SK-N-SH (cell line): ENCODE data around the gene TMEM109. TPM values are rescaled to one million over a fixed set of nuclear protein-coding genes. Genes with fewer than 3 reads are reported as not detected.

ENCODE experiments used
- CTCF ChIA-PET: fragments of 300-600, 350-600 bp; formaldehyde crosslinking; extraction: SDS; loops from one replicate; lab custom pipeline; 2021; lab: Yijun Ruan, JAX
- POLR2A ChIA-PET: fragments of 350-600 bp; sonication (Branson Sonifier 250); formaldehyde crosslinking; extraction: SDS; loops from one replicate; lab custom pipeline; 2020; ENCODE audit warnings: antibody characterized with exemption, inconsistent platforms; lab: Yijun Ruan, JAX
- DNase-seq: peaks from one replicate; pipeline ENCODE4 v3.0.0; 2012
- H2AFZ ChIP-seq: fragments of 200-600 bp; sonication (generic); 2 replicates; pipeline ENCODE4 v1.8.1; 2016; ENCODE audit warnings: antibody characterized with exemption, mild to moderate bottlenecking, low read depth
- H3F3A ChIP-seq: fragments of 200-600 bp; sonication (generic); replicated peaks from 2 replicates; pipeline ENCODE3; 2016; ENCODE audit warnings: antibody characterized with exemption, mild to moderate bottlenecking; ENCODE audit not compliant: insufficient read depth
- H3K27ac ChIP-seq, 2 experiments: fragments of 200-500 bp in 1 of 2; fragments of 200-600 bp in 1 of 2; sonication (Bioruptor generic) in 1 of 2; sonication (generic), shearing (Covaris generic) in 1 of 2; 2 replicates each; pipeline versions ENCODE4 v1.5.1 to v1.6.1; 2014 to 2016; ENCODE audit warnings: low read depth in 2 of 2, inconsistent platforms in 1 of 2, low read length in 1 of 2, mild to moderate bottlenecking in 1 of 2, mixed read lengths in 1 of 2
- H3K27me3 ChIP-seq: fragments of 200-600 bp; sonication (generic), shearing (Covaris generic); 2 replicates; pipeline ENCODE4 v1.6.1; 2016; ENCODE audit warnings: mixed run types; ENCODE audit not compliant: insufficient read depth
- H3K36me3 ChIP-seq, 2 experiments: fragments of 200-500 bp in 1 of 2; fragments of 200-600 bp in 1 of 2; sonication (Bioruptor generic) in 1 of 2; sonication (generic) in 1 of 2; replicated peaks in 1 of 2; 2 replicates each; pipeline versions ENCODE3 to v1.5.1; 2014 to 2016; ENCODE audit warnings: low read length in 1 of 2, mild to moderate bottlenecking in 1 of 2; ENCODE audit not compliant: insufficient read depth in 2 of 2, control insufficient read depth in 1 of 2
- H3K4me1 ChIP-seq, 2 experiments: fragments of 200-500 bp in 1 of 2; fragments of 200-600 bp in 1 of 2; sonication (Bioruptor generic) in 1 of 2; sonication (generic), shearing (Covaris generic) in 1 of 2; 2 replicates each; pipeline versions ENCODE4 v1.5.1 to v1.6.1; 2014 to 2016; ENCODE audit warnings: low read depth in 1 of 2, low read length in 1 of 2, mixed run types in 1 of 2; ENCODE audit not compliant: insufficient read depth in 2 of 2, control insufficient read depth in 1 of 2
- H3K4me2 ChIP-seq: fragments of 200-600 bp; sonication (generic), shearing (Covaris generic); 2 replicates; pipeline ENCODE4 v1.6.1; 2017; ENCODE audit warnings: mixed run types
- H3K4me3 ChIP-seq, 2 experiments: fragments of 200-500 bp in 1 of 2; fragments of 200-600 bp in 1 of 2; sonication (Bioruptor generic) in 1 of 2; sonication (generic), shearing (Covaris generic) in 1 of 2; 2 replicates each; pipeline versions ENCODE4 v1.5.1 to v1.8.1; 2014 to 2016; ENCODE audit warnings: low read depth in 2 of 2, inconsistent platforms in 1 of 2, low read length in 1 of 2, mild to moderate bottlenecking in 1 of 2, mixed read lengths in 1 of 2, moderate library complexity in 1 of 2
- H3K79me2 ChIP-seq: fragments of 200-600 bp; sonication (generic); 2 replicates; pipeline ENCODE4 v1.8.1; 2017; ENCODE audit warnings: mild to moderate bottlenecking; ENCODE audit not compliant: insufficient read depth
- H3K9ac ChIP-seq: fragments of 200-600 bp; sonication (generic); 2 replicates; pipeline ENCODE4 v1.6.1; 2017; ENCODE audit warnings: mixed run types
- H3K9me2 ChIP-seq: fragments of 200-600 bp; sonication (generic); 2 replicates; pipeline ENCODE4 v1.6.1; 2017; ENCODE audit warnings: mixed run types
- H3K9me3 ChIP-seq: fragments of 200-600 bp; sonication (generic); 2 replicates; pipeline ENCODE4 v1.6.1; 2017; ENCODE audit warnings: mixed run types, mild to moderate bottlenecking, moderate library complexity
- H4K20me1 ChIP-seq: fragments of 200-600 bp; sonication (generic); 2 replicates; pipeline ENCODE4 v1.6.1; 2017; ENCODE audit warnings: mild to moderate bottlenecking, mixed run types; ENCODE audit not compliant: insufficient read depth
- ELF1 ChIP-seq: IDR thresholded peaks from 2 replicates; pipeline ENCODE4 v1.4.0; 2012
- FOSL2 ChIP-seq: IDR thresholded peaks from 2 replicates; pipeline ENCODE4 v1.4.0; 2012; ENCODE audit warnings: low read depth, mild to moderate bottlenecking, moderate library complexity, borderline replicate concordance
- FOXJ3 ChIP-seq: sonication (generic); formaldehyde crosslinking; IDR thresholded peaks from 2 replicates; pipeline ENCODE4 v1.5.1; 2020; ENCODE audit warnings: mild to moderate bottlenecking, missing genetic modification reagents
- FOXM1 ChIP-seq: IDR thresholded peaks from 2 replicates; pipeline ENCODE4 v1.4.0; 2012; ENCODE audit warnings: low read depth, mild to moderate bottlenecking
- GABPA ChIP-seq: IDR thresholded peaks from 2 replicates; pipeline ENCODE4 v1.4.0; 2012; ENCODE audit warnings: low read depth, mild to moderate bottlenecking
- MEF2A ChIP-seq: IDR thresholded peaks from 2 replicates; pipeline ENCODE4 v1.4.0; 2012; ENCODE audit warnings: low read depth, borderline replicate concordance
- NRF1 ChIP-seq: IDR thresholded peaks from 2 replicates; pipeline ENCODE4 v1.6.1; 2012; ENCODE audit warnings: low read depth, mild to moderate bottlenecking, low read length
- POLR2AphosphoS5 ChIP-seq: IDR thresholded peaks from 2 replicates; pipeline ENCODE4 v1.6.1; 2012; ENCODE audit warnings: low read depth, low read length
- RCOR1 ChIP-seq: fragments of 150-350 bp; IDR thresholded peaks from 2 replicates; pipeline ENCODE4 v1.6.1; 2017; ENCODE audit warnings: antibody characterized with exemption, low read length
- RFX5 ChIP-seq: IDR thresholded peaks from 2 replicates; pipeline ENCODE4 v1.6.1; 2012; ENCODE audit warnings: mild to moderate bottlenecking, improper control_type of control experiment, low read length
- SMC3 ChIP-seq: IDR thresholded peaks from 2 replicates; pipeline ENCODE4 v1.6.1; 2012; ENCODE audit warnings: low read depth, low read length, improper control_type of control experiment
- TAF1 ChIP-seq: IDR thresholded peaks from 2 replicates; pipeline ENCODE4 v1.6.1; 2012; ENCODE audit warnings: low read depth, mild to moderate bottlenecking, low read length, moderate library complexity, borderline replicate concordance
- TCF12 ChIP-seq: IDR thresholded peaks from 2 replicates; pipeline ENCODE4 v1.4.0; 2012
- TEAD4 ChIP-seq: IDR thresholded peaks from 2 replicates; pipeline ENCODE4 v1.4.0; 2012; ENCODE audit warnings: mild to moderate bottlenecking, borderline replicate concordance; ENCODE audit not compliant: insufficient read depth
- ZBTB33 ChIP-seq: IDR thresholded peaks from 2 replicates; pipeline ENCODE4 v1.4.0; 2012; ENCODE audit warnings: low read depth, borderline replicate concordance
- WGBS: methylation state at CpG from one replicate; pipeline ENCODE4 v1.1.6; 2017; ENCODE audit warnings: low lambda C conversion rate; 5-methylcytosine and 5-hydroxymethylcytosine counted together
- polyA plus RNA-seq, 3 experiments: library from polyadenylated mRNA; depleted of rRNA; stranded (reverse); fragments of >200 nt; gene quantifications; 2 replicates each; pipeline ENCODE4 v1.2.3, GENCODE V29; 2012
- TF ChIP-seq, protein P1 (sequence below): IDR thresholded peaks from 2 replicates; pipeline ENCODE4 v1.4.0; 2012; ENCODE audit warnings: low read depth
- TF ChIP-seq, protein P2 (sequence below): IDR thresholded peaks from 2 replicates; pipeline ENCODE4; 2012
- TF ChIP-seq, protein P3 (sequence below): fragments of 150-350 bp; IDR thresholded peaks from 2 replicates; pipeline ENCODE4 v1.6.1; 2017; ENCODE audit warnings: antibody characterized with exemption, low read length, low read depth, borderline replicate concordance

Gene TMEM109
- polyA plus RNA-seq, 1 of the 3 experiments (the other 2 are of a cell fraction): 52.7 TPM

DNA sequence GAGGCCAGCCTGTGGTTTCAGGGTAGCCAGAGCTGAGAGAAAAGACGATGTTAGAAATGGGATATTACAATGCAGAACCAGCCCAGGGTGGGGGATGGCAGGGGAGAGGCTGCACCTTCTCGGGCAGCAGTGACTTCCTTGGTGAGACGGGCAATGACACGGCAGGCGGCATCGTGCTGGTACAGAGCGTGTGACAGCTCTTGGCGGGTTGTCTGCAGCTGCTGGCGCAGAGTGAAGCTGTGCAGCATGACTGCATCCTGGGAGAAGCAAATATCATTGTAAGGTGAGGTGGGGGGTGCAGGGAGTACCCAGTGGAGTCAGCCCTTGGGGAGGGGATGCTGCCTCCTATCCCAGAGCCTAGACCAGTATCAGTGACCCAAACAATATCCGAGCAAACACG is 11.3 kb upstream of the TMEM109 start:
- H3K79me2 ChIP-seq: peaks cover 43% of the 10 kb centered on the region
- no peaks in the 10 kb centered on the region for H3K9me2 ChIP-seq
- H3F3A ChIP-seq: peaks cover 13% of the 10 kb centered on the region
- H3K36me3 ChIP-seq: peaks cover 40 to 63% of the 10 kb centered on the region in 2 experiments
- no peak overlapping the region for H3K4me3 ChIP-seq
- H3K4me2 ChIP-seq: no peak overlapping the region
- POLR2A ChIA-PET: no interaction called here
- no peaks in the 10 kb centered on the region for H3K9me3 ChIP-seq
- H3K27me3 ChIP-seq: no peaks in the 10 kb centered on the region
- no peak for DNase-seq
- CTCF ChIA-PET: interaction anchor here (1.0 to 21.9 kb wide), 8 partner anchors 15 to 286 kb away, joined by 3 to 550 read pairs (median 5); partner anchors contain the start of genes CCDC86 and TMEM132A
- WGBS: 94% methylated on average over 9 of the region's 11 CpGs
- peaks cover 23% of the 10 kb centered on the region for H4K20me1 ChIP-seq
- H2AFZ ChIP-seq: no peak overlapping the region
- peaks cover 0 to 17% of the 10 kb centered on the region in 2 experiments; a peak in 2 of 4 replicates for H3K4me1 ChIP-seq
- no peak overlapping the region for H3K9ac ChIP-seq
- TF ChIP-seq FOXJ3 (CRISPR knock-in tag) (no peak), TCF12 (no peak), GABPA (no peak), RCOR1 (no peak), TAF1 (no peak), TEAD4 (no peak), ZBTB33 (no peak), ELF1 (no peak), FOSL2 (no peak), POLR2AphosphoS5 (no peak), NRF1 (no peak), RFX5 (no peak), MEF2A (no peak), SMC3 (no peak), FOXM1 (no peak)
- TF ChIP-seq, protein P1, sequence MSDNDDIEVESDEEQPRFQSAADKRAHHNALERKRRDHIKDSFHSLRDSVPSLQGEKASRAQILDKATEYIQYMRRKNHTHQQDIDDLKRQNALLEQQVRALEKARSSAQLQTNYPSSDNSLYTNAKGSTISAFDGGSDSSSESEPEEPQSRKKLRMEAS: no peak
- TF ChIP-seq, protein P2, sequence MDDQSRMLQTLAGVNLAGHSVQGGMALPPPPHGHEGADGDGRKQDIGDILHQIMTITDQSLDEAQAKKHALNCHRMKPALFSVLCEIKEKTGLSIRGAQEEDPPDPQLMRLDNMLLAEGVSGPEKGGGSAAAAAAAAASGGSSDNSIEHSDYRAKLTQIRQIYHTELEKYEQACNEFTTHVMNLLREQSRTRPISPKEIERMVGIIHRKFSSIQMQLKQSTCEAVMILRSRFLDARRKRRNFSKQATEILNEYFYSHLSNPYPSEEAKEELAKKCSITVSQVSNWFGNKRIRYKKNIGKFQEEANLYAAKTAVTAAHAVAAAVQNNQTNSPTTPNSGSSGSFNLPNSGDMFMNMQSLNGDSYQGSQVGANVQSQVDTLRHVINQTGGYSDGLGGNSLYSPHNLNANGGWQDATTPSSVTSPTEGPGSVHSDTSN: no peak
- TF ChIP-seq, protein P3, sequence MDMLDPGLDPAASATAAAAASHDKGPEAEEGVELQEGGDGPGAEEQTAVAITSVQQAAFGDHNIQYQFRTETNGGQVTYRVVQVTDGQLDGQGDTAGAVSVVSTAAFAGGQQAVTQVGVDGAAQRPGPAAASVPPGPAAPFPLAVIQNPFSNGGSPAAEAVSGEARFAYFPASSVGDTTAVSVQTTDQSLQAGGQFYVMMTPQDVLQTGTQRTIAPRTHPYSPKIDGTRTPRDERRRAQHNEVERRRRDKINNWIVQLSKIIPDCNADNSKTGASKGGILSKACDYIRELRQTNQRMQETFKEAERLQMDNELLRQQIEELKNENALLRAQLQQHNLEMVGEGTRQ: no peak
- no peak overlapping the region for H3K27ac ChIP-seq
